IMR-90 (cell line): ENCODE measurements around the gene TMEM95. TPM values are rescaled to one million over a fixed set of nuclear protein-coding genes. Genes with fewer than 3 reads are reported as not detected.

Experiments used
- ATAC-seq: fragments of 200-7000 bp; cut with Tn5 transposase; 2 replicates; pipeline ENCODE4 v1.9.1; 2020; ENCODE audit warnings: low read depth, mild to moderate bottlenecking, moderate library complexity
- BruUV-seq: library from RNA; stranded (reverse); fragments of 400-500 nt; replicated peaks from 2 replicates; lab custom pipeline; 2021; lab: Mats Ljungman, UMichigan
- CTCF ChIA-PET: fragments of 300-600 bp; formaldehyde crosslinking; extraction: SDS; loops from one replicate; lab custom pipeline; 2021; ENCODE audit warnings: antibody characterized with exemption; lab: Yijun Ruan, JAX
- POLR2A ChIA-PET: fragments of 300-600 bp; sonication (Branson Sonifier 250); formaldehyde crosslinking; loops from one replicate; lab custom pipeline; 2022; ENCODE audit warnings: antibody characterized with exemption; ENCODE audit not compliant: unreplicated experiment; lab: Charles Lee
- DNase-seq: peaks from one replicate; pipeline ENCODE4 v3.0.0; 2013
- H2AFZ ChIP-seq: replicated peaks from 2 replicates; pipeline ENCODE3; 2013; ENCODE audit warnings: low read length, mild to moderate bottlenecking; ENCODE audit not compliant: poor library complexity
- H2AK5ac ChIP-seq: 2 replicates; pipeline ENCODE4 v1.6.1; 2013; ENCODE audit warnings: low read depth, low read length, inconsistent platforms
- H2AK9ac ChIP-seq: replicated peaks from 2 replicates; pipeline ENCODE3; 2013; ENCODE audit warnings: mild to moderate bottlenecking, low read depth, low read length, moderate library complexity; ENCODE audit not compliant: poor library complexity
- H2BK120ac ChIP-seq: 2 replicates; pipeline ENCODE4 v1.6.1; 2013; ENCODE audit warnings: low read depth, low read length, inconsistent platforms
- H2BK15ac ChIP-seq: 3 replicates; pipeline ENCODE4 v1.6.1; 2013; ENCODE audit warnings: low read depth, low read length, inconsistent platforms
- H2BK20ac ChIP-seq: 2 replicates; pipeline ENCODE4 v1.6.1; 2013; ENCODE audit warnings: low read depth, mild to moderate bottlenecking, inconsistent platforms, low read length, moderate library complexity
- H2BK5ac ChIP-seq: 2 replicates; pipeline ENCODE4 v1.6.1; 2013; ENCODE audit warnings: mild to moderate bottlenecking, low read depth, low read length, inconsistent platforms; ENCODE audit not compliant: poor library complexity, severe bottlenecking
- H3K14ac ChIP-seq: replicated peaks from 2 replicates; pipeline ENCODE4 v1.6.1; 2013; ENCODE audit warnings: low read depth, low read length, inconsistent platforms
- H3K18ac ChIP-seq: 2 replicates; pipeline ENCODE4 v1.6.1; 2013; ENCODE audit warnings: low read depth, low read length, control low read depth
- H3K23ac ChIP-seq: 2 replicates; pipeline ENCODE4 v1.6.1; 2013; ENCODE audit warnings: low read depth, low read length, inconsistent platforms
- H3K27ac ChIP-seq: 2 replicates; pipeline ENCODE4 v1.5.1; 2013; ENCODE audit warnings: mild to moderate bottlenecking, control low read depth, low read length; ENCODE audit not compliant: insufficient read depth
- H3K27me3 ChIP-seq: 2 replicates; pipeline ENCODE4 v1.6.1; 2013; ENCODE audit warnings: low read length; ENCODE audit not compliant: control insufficient read depth, insufficient read depth
- H3K36me3 ChIP-seq: 2 replicates; pipeline ENCODE4 v1.6.1; 2013; ENCODE audit warnings: low read length, mixed read lengths; ENCODE audit not compliant: control insufficient read depth, insufficient read depth
- H3K4ac ChIP-seq: 2 replicates; pipeline ENCODE4 v1.6.1; 2013; ENCODE audit warnings: low read depth, low read length, inconsistent platforms
- H3K4me1 ChIP-seq: 2 replicates; pipeline ENCODE4 v1.6.1; 2013; ENCODE audit warnings: low read length, mixed read lengths; ENCODE audit not compliant: control insufficient read depth, insufficient read depth
- H3K4me2 ChIP-seq: 2 replicates; pipeline ENCODE4 v1.6.1; 2013; ENCODE audit warnings: low read depth, mild to moderate bottlenecking, control low read depth, low read length, moderate library complexity
- H3K4me3 ChIP-seq: 2 replicates; pipeline ENCODE4 v1.5.1; 2013; ENCODE audit warnings: low read depth, mild to moderate bottlenecking, control low read depth, low read length, moderate library complexity; ENCODE audit not compliant: insufficient read depth
- H3K56ac ChIP-seq: 2 replicates; pipeline ENCODE4 v1.6.1; 2013; ENCODE audit warnings: low read length, inconsistent platforms; ENCODE audit not compliant: insufficient read depth; ENCODE audit errors: extremely low read depth
- H3K79me1 ChIP-seq, 2 experiments: 2 replicates each; pipeline ENCODE4 v1.6.1; 2013; ENCODE audit warnings: low read length in 2 of 2, inconsistent platforms in 1 of 2, low read depth in 1 of 2
- H3K9ac ChIP-seq: 2 replicates; pipeline ENCODE4 v1.6.1; 2013; ENCODE audit warnings: low read depth, low read length, control low read depth
- H3K9me1 ChIP-seq: 2 replicates; pipeline ENCODE4 v1.6.1; 2013; ENCODE audit warnings: low read length, inconsistent platforms; ENCODE audit not compliant: insufficient read depth
- H3K9me3 ChIP-seq: 2 replicates; pipeline ENCODE4 v1.6.1; 2013; ENCODE audit warnings: low read length; ENCODE audit not compliant: control insufficient read depth, insufficient read depth
- H4K20me1 ChIP-seq: 2 replicates; pipeline ENCODE4 v1.6.1; 2013; ENCODE audit warnings: low read length, inconsistent platforms; ENCODE audit not compliant: insufficient read depth
- H4K5ac ChIP-seq: 2 replicates; pipeline ENCODE4 v1.6.1; 2013; ENCODE audit warnings: mild to moderate bottlenecking, low read depth, low read length, control low read depth
- H4K8ac ChIP-seq, 2 experiments: 2 replicates each; pipeline ENCODE4 v1.6.1; 2013; ENCODE audit warnings: low read depth in 2 of 2, low read length in 2 of 2, control low read depth in 1 of 2, inconsistent platforms in 1 of 2
- H4K91ac ChIP-seq: 2 replicates; pipeline ENCODE4 v1.6.1; 2013; ENCODE audit warnings: low read depth, low read length, inconsistent platforms; ENCODE audit not compliant: insufficient read depth
- CHD1 ChIP-seq: IDR thresholded peaks from 2 replicates; pipeline ENCODE4 v1.6.1; 2012; ENCODE audit warnings: low read depth, low read length, improper control_type of control experiment
- CTCF ChIP-seq: conservative IDR thresholded peaks from 2 replicates; pipeline ENCODE4 v1.5.1; 2012; ENCODE audit warnings: mild to moderate bottlenecking, low read depth, low read length, improper control_type of control experiment
- ELK1 ChIP-seq: fragments of 150-350 bp; IDR thresholded peaks from 2 replicates; pipeline ENCODE4 v1.6.1; 2016; ENCODE audit warnings: low read depth, mild to moderate bottlenecking, low read length, moderate library complexity, borderline replicate concordance
- FOS ChIP-seq: fragments of 150-350 bp; IDR thresholded peaks from 2 replicates; pipeline ENCODE4 v1.6.1; 2016; ENCODE audit warnings: low read depth, low read length
- MAZ ChIP-seq: IDR thresholded peaks from 2 replicates; pipeline ENCODE4 v1.6.1; 2012; ENCODE audit warnings: low read depth, mild to moderate bottlenecking, low read length, improper control_type of control experiment, moderate library complexity, borderline replicate concordance
- POLR2A ChIP-seq: IDR thresholded peaks from 2 replicates; pipeline ENCODE4 v1.6.1; 2012; ENCODE audit warnings: mild to moderate bottlenecking, low read depth, low read length
- RAD21 ChIP-seq: IDR thresholded peaks from 2 replicates; pipeline ENCODE4 v1.6.1; 2012; ENCODE audit warnings: low read length, improper control_type of control experiment
- RCOR1 ChIP-seq: IDR thresholded peaks from 2 replicates; pipeline ENCODE4 v1.6.1; 2012; ENCODE audit warnings: mild to moderate bottlenecking, low read length, improper control_type of control experiment; ENCODE audit not compliant: insufficient replicate concordance
- RFX5 ChIP-seq: IDR thresholded peaks from 2 replicates; pipeline ENCODE4 v1.8.0; 2012; ENCODE audit warnings: low read depth, mild to moderate bottlenecking, low read length, moderate library complexity
- SMC3 ChIP-seq: fragments of 150-350 bp; IDR thresholded peaks from 2 replicates; pipeline ENCODE4 v1.6.1; 2016; ENCODE audit warnings: low read depth, mild to moderate bottlenecking, antibody characterized with exemption, low read length, moderate library complexity
- USF2 ChIP-seq: fragments of 150-350 bp; IDR thresholded peaks from 2 replicates; pipeline ENCODE4 v1.6.1; 2017; ENCODE audit warnings: mild to moderate bottlenecking, antibody characterized with exemption, low read length, low read depth
- WGBS, 2 experiments: methylation state at CpG; one replicate each; pipeline versions ENCODE4 v1.1.5 to v1.1.7; 2013; ENCODE audit warnings: missing lambda C conversion rate in 2 of 2; ENCODE audit not compliant: insufficient read length in 1 of 2; ENCODE audit errors: extremely low coverage in 2 of 2; 5-methylcytosine and 5-hydroxymethylcytosine counted together
- dilution Hi-C: fragments of 300-500 bp; cut with HindIII; formaldehyde crosslinking; loops from one replicate; pipeline ENCODE4 v1.14.3; 2018; ENCODE audit warnings: low sequenced_read_pairs; ENCODE audit not compliant: unreplicated experiment
- in situ Hi-C: fragments of 300-500 bp; cut with MboI; formaldehyde crosslinking; loops from 3 replicates; pipeline ENCODE4 v1.14.3; 2019; ENCODE audit warnings: low sequenced_read_pairs, inconsistent platforms, mixed read lengths
- intact Hi-C: fragments of 100-400 bp; cut with micrococcal nuclease; formaldehyde crosslinking; loops from 2 replicates; pipeline ENCODE4 v1.10.0; 2022
- polyA plus RNA-seq, 3 experiments: library from polyadenylated mRNA; depleted of rRNA; stranded (reverse); fragments of >200 nt; gene quantifications; 2 replicates each; pipeline ENCODE4 v1.2.3, GENCODE V29; 2012; ENCODE audit warnings: low replicate concordance in 1 of 3
- total RNA-seq: library from RNA; depleted of rRNA; stranded (reverse); fragments of >200 nt; gene quantifications from 2 replicates; pipeline ENCODE4 v1.2.3, GENCODE V29; 2012

Gene TMEM95
- total and polyA plus RNA-seq, 2 of the 4 experiments (the other 2 are of a cell fraction), result not detected

- POLR2A ChIA-PET, result interaction anchor here (0.5 kb wide), 1 partner anchor 1854 kb away, joined by 3 read pairs; no protein-coding TSS in a partner anchor
- BruUV-seq, result no TSS peak
- H2BK15ac ChIP-seq, result no peak overlapping the region
- H3K27ac ChIP-seq, result no peak overlapping the region
- WGBS, 2 experiments, result 14% methylated on average over 4 of the region's 12 CpGs; no CpG with 5 or more reads in 1 of the 2 experiments
- intact Hi-C loops, result no loop called here
- no peak overlapping the region for H3K4me3 ChIP-seq
- dilution Hi-C loops, result no loop called here
- H2AK5ac ChIP-seq, result peak overlapping the region; percentile 53
- no peak for TF ChIP-seq CHD1
- no peak for TF ChIP-seq POLR2A
- TF ChIP-seq RAD21, result peak; percentile 74
- TF ChIP-seq USF2, result no peak
- no peak for TF ChIP-seq FOS
- no peak for TF ChIP-seq ELK1
- TF ChIP-seq MAZ, result peak; percentile 62; the same call in 1 of the 2 replicates
- peak; percentile 62 for TF ChIP-seq SMC3
- TF ChIP-seq RCOR1, result no peak
- TF ChIP-seq CTCF, result peak; percentile 74
- TF ChIP-seq RFX5, result no peak
- 0 out of 2 replicates have a peak overlapping the region, but pooled peaks have one; percentile 27 for H4K91ac ChIP-seq
- H4K8ac ChIP-seq, result peak overlapping the region in 1 of 2 experiments; percentile 29; a peak in 1 of 4 replicates
- no peak overlapping the region for H2BK5ac ChIP-seq
- no peaks in the 10 kb centered on the region for H3K36me3 ChIP-seq
- H2AFZ ChIP-seq, result peak overlapping the region; percentile 83
- no peak overlapping the region for H3K9ac ChIP-seq
- H3K27me3 ChIP-seq, result no peaks in the 10 kb centered on the region
- H3K79me1 ChIP-seq, result peaks cover 20 to 41% of the 10 kb centered on the region in 2 experiments; a peak in 3 of 4 replicates
- peaks cover 21% of the 10 kb centered on the region for H3K9me1 ChIP-seq
- no peak for ATAC-seq
- no peaks in the 10 kb centered on the region for H3K9me3 ChIP-seq
- 0 out of 2 replicates have a peak overlapping the region, but pooled peaks have one; percentile 26 for H4K5ac ChIP-seq
- H2BK20ac ChIP-seq, result no peak overlapping the region
- no peak overlapping the region for H3K23ac ChIP-seq
- H2AK9ac ChIP-seq, result peak overlapping the region; percentile 52
- H3K18ac ChIP-seq, result no peak overlapping the region
- H4K20me1 ChIP-seq, result peaks cover 18% of the 10 kb centered on the region; the same call in 1 of the 2 replicates
- no peak overlapping the region for H2BK120ac ChIP-seq
- in situ Hi-C loops, result loop anchor here (5.0 to 10.0 kb wide), 2 partner anchors 36 to 199 kb away; partner anchors contain the start of genes PLSCR3 and TNFSF13
- H3K56ac ChIP-seq, result no peak overlapping the region
- peak overlapping the region; percentile 55; the same call in 1 of the 2 replicates for H3K4ac ChIP-seq
- no peak overlapping the region; the same call in 1 of the 2 replicates for H3K14ac ChIP-seq
- no peak overlapping the region for H3K4me2 ChIP-seq
- CTCF ChIA-PET, result interaction anchor here (0.6 to 4.1 kb wide), 6 partner anchors 15 to 205 kb away, joined by 3 to 19 read pairs (median 4); partner anchors contain the start of gene SENP3
- peak; percentile 53 for DNase-seq
- H3K4me1 ChIP-seq, result peaks cover 32% of the 10 kb centered on the region
Observed at GRCh38 chr17:7356072-7356549, 1.2 kb downstream of the TMEM95 start.
